Psoas muscle (tissue), 8 donors: Measurements from ENCODE around the gene URI1. TPM values are rescaled to one million over a fixed set of nuclear protein-coding genes. Genes with fewer than 3 reads are reported as not detected.

ENCODE experiments used
- ATAC-seq, 4 donors: fragments of 200-7000 bp; cut with Tn5 transposase; one replicate each; pipeline ENCODE4 v1.9.1; 2020; ENCODE audit warnings: moderate library complexity in 3 of 4, mild to moderate bottlenecking in 2 of 4
- DNase-seq, 2 donors: peaks; one replicate each; pipeline ENCODE4 v3.0.0-alpha.2; 2020
- H3K27ac ChIP-seq: fragments of 200-600 bp; one replicate; pipeline ENCODE4 v1.8.0; 2022
- H3K27me3 ChIP-seq, 3 donors: fragments of 200-600 bp in 1 of 3; one replicate each; pipeline versions ENCODE4 v1.6.1 to v1.8.0; 2013 to 2022; ENCODE audit warnings: low read length in 2 of 3, mild to moderate bottlenecking in 2 of 3, moderate library complexity in 1 of 3; ENCODE audit not compliant: insufficient read depth in 3 of 3
- H3K36me3 ChIP-seq, 2 donors: fragments of 200-600 bp in 1 of 2; one replicate each; pipeline versions ENCODE4 v1.6.1 to v1.8.0; 2013 to 2022; ENCODE audit warnings: low read depth in 1 of 2, mild to moderate bottlenecking in 1 of 2, moderate library complexity in 1 of 2; ENCODE audit not compliant: insufficient read depth in 1 of 2
- H3K4me1 ChIP-seq: fragments of 200-600 bp; one replicate; pipeline ENCODE4 v1.8.0; 2022
- H3K4me3 ChIP-seq: fragments of 200-600 bp; one replicate; pipeline ENCODE4 v1.8.0; 2022; ENCODE audit warnings: mild to moderate bottlenecking
- H3K9me3 ChIP-seq: fragments of 200-600 bp; one replicate; pipeline ENCODE4 v1.8.0; 2022
- WGBS, 3 donors: extraction: QIAGEN DNeasy Blood & Tissue Kit; methylation state at CpG; one replicate each; pipeline versions ENCODE4 v1.1.6 to v1.1.7; 2013; 5-methylcytosine and 5-hydroxymethylcytosine counted together
- intact Hi-C, 2 donors: fragments of 100-400 bp; cut with DNase I; formaldehyde crosslinking; loops; one replicate each; pipeline versions ENCODE4 v1.11.0 to v1.14.2; 2022
- polyA plus RNA-seq, 3 donors: library from polyadenylated mRNA; stranded (reverse); fragments of 200-250 nt; gene quantifications; one replicate each; pipeline ENCODE4 v1.2.3, GENCODE V29; 2013
- total RNA-seq, 4 donors: library from RNA; stranded (reverse); fragmentation: NEBNext Ultra II Directional in 2 of 4; extraction: Animal tissue kit (Norgen Biotek cat#: 25700) in 2 of 4; gene quantifications; one replicate each; pipeline versions ENCODE4 v1.2.1 to v1.2.4, GENCODE V29; 2021 to 2023
- TF ChIP-seq, protein P1 (sequence below): fragments of 200-600 bp; IDR thresholded peaks from one replicate; pipeline ENCODE4 v1.8.0; 2022; ENCODE audit warnings: antibody characterized with exemption
- donor health status: healthy with polysubstance abuse.
- donor health status: DM: no; HTN: no; CAD: no; lungs with moderate emphysema.
- donor health status: Bipolar disorder and iron deficiency.
- donor health status: healthy.
- donor health status: DM: yes; HTN: yes; CAD: no.
- donor health status: DM: no; HTN: no; CAD: no.
- donor health status: DM: no; HTN: no; CAD: no.
- donor health status: DM: yes; HTN: yes; CAD: no.

The URI1 gene
- total and polyA plus RNA-seq, 7 donors = 37.6 to 85.5 (median 54.9) TPM

DNA sequence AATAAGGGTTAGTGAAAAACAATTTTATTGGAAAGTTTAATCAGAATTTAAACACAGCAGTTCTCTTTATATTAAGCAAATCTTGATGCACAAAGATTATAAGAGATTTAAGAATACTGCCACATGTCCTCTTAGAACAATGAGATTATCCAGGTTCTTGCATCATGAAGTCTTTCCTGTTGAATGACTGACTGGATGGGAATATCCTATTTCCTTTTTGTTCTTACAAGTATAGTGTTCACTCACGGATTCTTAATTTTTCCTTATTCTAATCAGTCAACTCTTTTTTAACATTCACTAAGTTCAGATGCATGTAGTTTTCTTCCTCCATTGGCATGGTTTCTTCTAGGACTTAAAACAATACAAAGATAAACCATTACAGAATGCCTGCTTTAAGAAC, 10.1 kb downstream of the URI1 start:
- TF ChIP-seq, protein P1, sequence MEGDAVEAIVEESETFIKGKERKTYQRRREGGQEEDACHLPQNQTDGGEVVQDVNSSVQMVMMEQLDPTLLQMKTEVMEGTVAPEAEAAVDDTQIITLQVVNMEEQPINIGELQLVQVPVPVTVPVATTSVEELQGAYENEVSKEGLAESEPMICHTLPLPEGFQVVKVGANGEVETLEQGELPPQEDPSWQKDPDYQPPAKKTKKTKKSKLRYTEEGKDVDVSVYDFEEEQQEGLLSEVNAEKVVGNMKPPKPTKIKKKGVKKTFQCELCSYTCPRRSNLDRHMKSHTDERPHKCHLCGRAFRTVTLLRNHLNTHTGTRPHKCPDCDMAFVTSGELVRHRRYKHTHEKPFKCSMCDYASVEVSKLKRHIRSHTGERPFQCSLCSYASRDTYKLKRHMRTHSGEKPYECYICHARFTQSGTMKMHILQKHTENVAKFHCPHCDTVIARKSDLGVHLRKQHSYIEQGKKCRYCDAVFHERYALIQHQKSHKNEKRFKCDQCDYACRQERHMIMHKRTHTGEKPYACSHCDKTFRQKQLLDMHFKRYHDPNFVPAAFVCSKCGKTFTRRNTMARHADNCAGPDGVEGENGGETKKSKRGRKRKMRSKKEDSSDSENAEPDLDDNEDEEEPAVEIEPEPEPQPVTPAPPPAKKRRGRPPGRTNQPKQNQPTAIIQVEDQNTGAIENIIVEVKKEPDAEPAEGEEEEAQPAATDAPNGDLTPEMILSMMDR = no peak
- 72 to 90% (median 77%) methylated on average over 1 of the region's 1 CpG for WGBS, 3 donors

DNA sequence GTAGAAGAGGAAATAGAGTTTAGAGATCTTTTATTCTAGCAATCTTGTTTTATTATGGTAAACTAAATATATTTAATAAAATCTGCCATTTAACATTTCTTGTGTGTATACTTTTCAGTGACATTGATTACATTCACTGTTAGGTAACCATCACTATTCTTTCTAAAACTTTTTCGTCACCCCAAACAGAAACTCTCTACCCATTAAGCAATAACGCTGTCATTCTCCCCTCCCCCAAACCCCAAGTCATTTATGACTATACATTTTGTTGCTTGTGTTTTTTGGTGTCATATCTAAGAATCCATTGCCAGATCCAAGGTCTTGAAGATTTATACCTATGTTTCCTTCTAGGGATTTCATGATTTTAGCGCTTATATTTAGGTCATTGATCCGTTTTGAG, 10.6 kb downstream of the URI1 start:
- H3K27me3 ChIP-seq = no peaks in the 10 kb centered on the region
- H3K27ac ChIP-seq = no peak overlapping the region
- intact Hi-C loops = no loop called here
- peaks cover 7% of the 10 kb centered on the region for H3K4me1 ChIP-seq
- no peak for DNase-seq
- no peaks in the 10 kb centered on the region for H3K9me3 ChIP-seq
- ATAC-seq = no peak
- no peaks in the 10 kb centered on the region for H3K36me3 ChIP-seq
- TF ChIP-seq, protein P1 = no peak
- 70 to 76% (median 72%) methylated on average over 4 of the region's 4 CpGs for WGBS, 3 donors
- H3K4me3 ChIP-seq = no peak overlapping the region

More for the DNA sequence above, 10.1 kb downstream of the URI1 start:
- no peak for DNase-seq
- no peaks in the 10 kb centered on the region for H3K36me3 ChIP-seq
- H3K27me3 ChIP-seq = no peaks in the 10 kb centered on the region
- peaks cover 12% of the 10 kb centered on the region for H3K4me1 ChIP-seq
- H3K9me3 ChIP-seq = no peaks in the 10 kb centered on the region
- H3K27ac ChIP-seq = peak overlapping the region; percentile 13
- intact Hi-C loops = no loop called here
- no peak overlapping the region for H3K4me3 ChIP-seq
- no peak for ATAC-seq

DNA sequence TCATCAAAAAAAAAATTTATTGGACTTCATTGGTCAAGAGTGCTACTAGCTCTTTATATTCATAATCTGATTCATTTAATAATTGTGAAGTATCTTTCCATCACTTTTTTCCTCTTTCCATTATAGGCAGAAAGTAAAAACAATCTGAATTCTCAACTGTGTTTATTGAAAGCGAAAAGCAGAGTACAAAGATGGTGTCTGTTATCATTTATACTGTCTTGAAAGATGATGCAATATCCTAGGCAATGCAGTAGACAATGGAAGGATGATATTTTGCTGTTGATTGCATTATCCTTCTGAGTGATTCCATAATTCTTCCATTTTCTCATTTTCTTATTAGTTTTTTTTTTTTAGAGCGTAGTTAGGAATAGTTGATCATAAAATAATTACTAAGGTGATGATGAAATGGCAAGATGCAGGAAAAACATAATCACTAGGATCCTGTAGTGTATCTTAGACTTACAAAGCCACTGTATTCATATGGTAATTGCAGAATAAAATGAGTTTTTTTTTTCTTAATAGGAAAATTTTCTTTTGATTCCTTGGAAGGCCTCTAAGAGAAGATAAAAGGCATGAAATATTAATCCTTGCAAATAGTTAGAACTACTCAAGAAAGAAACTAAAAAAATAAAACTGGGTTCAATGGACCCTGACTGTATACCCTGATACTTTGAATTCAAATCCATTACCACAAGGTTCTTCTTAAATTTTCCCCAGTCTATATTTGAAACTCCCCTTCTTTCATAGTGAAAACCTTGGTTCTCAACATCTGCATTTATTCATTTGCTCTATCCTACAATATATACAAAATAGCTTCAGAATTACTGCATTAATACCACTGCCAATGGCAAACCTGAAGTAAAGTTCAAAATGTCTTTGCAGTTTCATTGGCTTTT, 11.6 kb downstream of the URI1 start:
- Histone ChIP-seq H3K9me3 (no peaks in the 10 kb centered on the region), H3K4me3 (no peak overlapping the region), H3K27ac (no peak overlapping the region), H3K27me3 (no peaks in the 10 kb centered on the region), H3K4me1 (peaks cover 5% of the 10 kb centered on the region), H3K36me3 (no peaks in the 10 kb centered on the region)
- 97 to 99% (median 97%) methylated on average over 2 of the region's 2 CpGs for WGBS, 3 donors
- intact Hi-C loops = no loop called here
- ATAC-seq = no peak
- TF ChIP-seq, protein P1 = no peak
- no peak for DNase-seq

DNA sequence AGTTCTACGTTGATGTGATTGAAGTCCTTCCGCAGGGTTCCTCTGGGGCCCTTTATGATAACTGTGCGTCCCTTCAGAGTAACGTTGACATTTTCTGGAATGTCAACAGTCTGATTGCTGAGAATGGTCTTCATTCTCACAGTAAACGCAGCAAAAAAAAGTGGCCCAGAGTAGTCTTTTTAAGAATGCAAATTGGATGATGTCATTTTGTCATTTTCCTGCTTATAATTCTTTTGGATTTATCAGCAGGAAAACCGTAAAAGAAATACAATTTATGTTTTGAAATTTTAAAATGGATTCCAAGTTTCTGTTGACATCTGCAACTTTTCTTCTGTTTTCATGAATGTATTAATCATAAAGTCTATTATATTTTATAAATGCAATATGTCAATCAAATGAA, 14.8 kb downstream of the URI1 start:
- no peak for ATAC-seq
- Histone ChIP-seq H3K27me3 (no peaks in the 10 kb centered on the region), H3K4me1 (peaks cover 4% of the 10 kb centered on the region), H3K27ac (no peak overlapping the region), H3K4me3 (no peak overlapping the region), H3K36me3 (no peaks in the 10 kb centered on the region), H3K9me3 (no peaks in the 10 kb centered on the region)
- DNase-seq = no peak
- WGBS, 3 donors = 91 to 92% (median 92%) methylated on average over 6 of the region's 6 CpGs
- intact Hi-C loops = no loop called here
- TF ChIP-seq, protein P1 = no peak
